MM.1S (cell line): ENCODE measurements around the gene EFR3B.

ENCODE experiments used
- DNase-seq: peaks from one replicate; pipeline ENCODE4 v3.0.0-alpha.2; 2015
- H2AFZ ChIP-seq: fragments of 300-600 bp; sonication (generic); 2 replicates; pipeline ENCODE4 v1.6.0; 2016; ENCODE audit warnings: antibody characterized with exemption, low read length
- H3F3A ChIP-seq: fragments of 300-600 bp; sonication (generic); 2 replicates; pipeline ENCODE4 v1.6.1; 2016; ENCODE audit warnings: mild to moderate bottlenecking, antibody characterized with exemption, low read length, moderate library complexity, mixed read lengths; ENCODE audit not compliant: insufficient read depth
- H3K27ac ChIP-seq: fragments of 300-600 bp; sonication (generic); 2 replicates; pipeline ENCODE4 v1.5.1; 2016; ENCODE audit warnings: mild to moderate bottlenecking, low read length
- H3K27me3 ChIP-seq: fragments of 300-600 bp; sonication (generic); replicated peaks from 2 replicates; pipeline ENCODE4 v1.6.0; 2016; ENCODE audit warnings: low read length; ENCODE audit not compliant: insufficient read depth
- H3K36me3 ChIP-seq: fragments of 300-600 bp; sonication (generic); replicated peaks from 2 replicates; pipeline ENCODE4 v1.6.1; 2016; ENCODE audit warnings: mild to moderate bottlenecking, low read length, mixed read lengths; ENCODE audit not compliant: insufficient read depth
- H3K4me1 ChIP-seq: fragments of 300-600 bp; sonication (generic); 2 replicates; pipeline ENCODE4 v1.6.1; 2016; ENCODE audit warnings: low read length, mixed read lengths
- H3K4me2 ChIP-seq: fragments of 300-600 bp; sonication (generic); 2 replicates; pipeline ENCODE4 v1.6.0; 2016; ENCODE audit warnings: low read depth, low read length
- H3K4me3 ChIP-seq: fragments of 300-600 bp; sonication (generic); 2 replicates; pipeline ENCODE4 v1.5.1; 2016; ENCODE audit warnings: low read length, mixed read lengths
- H3K79me2 ChIP-seq: fragments of 300-600 bp; sonication (generic); 2 replicates; pipeline ENCODE4 v1.6.1; 2016; ENCODE audit warnings: mixed run types, low read length, mixed read lengths
- H3K9ac ChIP-seq: fragments of 300-600 bp; sonication (generic); 2 replicates; pipeline ENCODE4 v1.6.1; 2016; ENCODE audit warnings: low read length, mixed read lengths
- H3K9me2 ChIP-seq: fragments of 300-600 bp; sonication (generic); replicated peaks from 2 replicates; pipeline ENCODE4 v1.6.1; 2016; ENCODE audit warnings: mild to moderate bottlenecking, low read length, mixed read lengths; ENCODE audit not compliant: insufficient read depth
- H3K9me3 ChIP-seq: fragments of 300-600 bp; sonication (generic); replicated peaks from 2 replicates; pipeline ENCODE4 v1.6.1; 2016; ENCODE audit warnings: mild to moderate bottlenecking, low read length, mixed read lengths; ENCODE audit not compliant: insufficient read depth
- H4K20me1 ChIP-seq: fragments of 300-600 bp; sonication (generic); 2 replicates; pipeline ENCODE4 v1.6.1; 2016; ENCODE audit warnings: mild to moderate bottlenecking, low read length, moderate library complexity, mixed read lengths; ENCODE audit not compliant: insufficient read depth
- CTCF ChIP-seq: fragments of 300-600 bp; sonication (generic); IDR thresholded peaks from 2 replicates; pipeline ENCODE4 v1.5.1; 2016; ENCODE audit warnings: antibody characterized with exemption, low read length, mixed read lengths
- EZH2 ChIP-seq: fragments of 300-600 bp; sonication (generic); optimal IDR thresholded peaks from 2 replicates; pipeline ENCODE3; 2017; ENCODE audit warnings: low read depth, mild to moderate bottlenecking, antibody characterized with exemption, low read length, mixed read lengths
- EZH2phosphoT487 ChIP-seq: fragments of 300-600 bp; sonication (generic); IDR thresholded peaks from 2 replicates; pipeline ENCODE4 v1.6.1; 2018; ENCODE audit warnings: antibody characterized with exemption, low read length

EFR3B gene

DNA sequence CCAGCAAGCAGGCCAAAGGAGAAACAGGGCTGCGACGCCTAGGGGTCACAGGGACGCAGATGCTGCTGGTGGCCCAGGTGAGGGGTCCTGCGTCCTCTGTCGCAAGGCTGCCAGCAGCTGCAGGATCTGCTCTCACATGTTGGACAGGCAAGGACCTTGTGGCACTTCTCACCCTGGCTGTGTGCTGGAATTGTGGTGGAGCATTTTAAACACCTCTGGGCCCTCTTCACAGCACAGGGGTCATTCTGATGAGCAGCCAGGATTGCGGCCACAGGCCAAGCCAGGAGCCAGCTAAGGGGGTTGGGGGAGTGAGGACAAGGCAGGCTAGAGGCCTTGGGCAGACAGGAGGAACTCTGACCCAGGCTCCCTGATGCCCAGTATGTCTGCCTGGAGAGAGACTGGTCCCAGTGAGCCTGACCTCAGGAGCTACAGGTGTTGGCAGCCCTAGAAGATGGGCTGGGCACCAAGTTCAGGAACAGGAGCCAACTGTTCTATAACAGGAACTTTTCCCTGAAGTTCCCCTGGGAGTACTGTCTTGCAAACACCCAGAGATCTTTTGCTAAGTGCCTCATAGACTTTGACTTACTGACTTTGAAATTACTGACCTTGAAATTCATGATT lies 40.2 kb downstream of the EFR3B start:
- no peaks in the 10 kb centered on the region for H3K27me3 ChIP-seq
- no peaks in the 10 kb centered on the region for H3K79me2 ChIP-seq
- no peaks in the 10 kb centered on the region for H3K9me3 ChIP-seq
- H3K4me3 ChIP-seq = no peak overlapping the region
- no peaks in the 10 kb centered on the region for H4K20me1 ChIP-seq
- no peaks in the 10 kb centered on the region for H3K9me2 ChIP-seq
- H3K4me2 ChIP-seq = no peak overlapping the region
- H3F3A ChIP-seq = no peaks in the 10 kb centered on the region
- no peak overlapping the region for H3K27ac ChIP-seq
- no peaks in the 10 kb centered on the region for H3K36me3 ChIP-seq
- TF ChIP-seq EZH2phosphoT487 = no peak
- H2AFZ ChIP-seq = no peak overlapping the region
- H3K4me1 ChIP-seq = no peaks in the 10 kb centered on the region
- no peak overlapping the region for H3K9ac ChIP-seq
- DNase-seq = no peak

DNA sequence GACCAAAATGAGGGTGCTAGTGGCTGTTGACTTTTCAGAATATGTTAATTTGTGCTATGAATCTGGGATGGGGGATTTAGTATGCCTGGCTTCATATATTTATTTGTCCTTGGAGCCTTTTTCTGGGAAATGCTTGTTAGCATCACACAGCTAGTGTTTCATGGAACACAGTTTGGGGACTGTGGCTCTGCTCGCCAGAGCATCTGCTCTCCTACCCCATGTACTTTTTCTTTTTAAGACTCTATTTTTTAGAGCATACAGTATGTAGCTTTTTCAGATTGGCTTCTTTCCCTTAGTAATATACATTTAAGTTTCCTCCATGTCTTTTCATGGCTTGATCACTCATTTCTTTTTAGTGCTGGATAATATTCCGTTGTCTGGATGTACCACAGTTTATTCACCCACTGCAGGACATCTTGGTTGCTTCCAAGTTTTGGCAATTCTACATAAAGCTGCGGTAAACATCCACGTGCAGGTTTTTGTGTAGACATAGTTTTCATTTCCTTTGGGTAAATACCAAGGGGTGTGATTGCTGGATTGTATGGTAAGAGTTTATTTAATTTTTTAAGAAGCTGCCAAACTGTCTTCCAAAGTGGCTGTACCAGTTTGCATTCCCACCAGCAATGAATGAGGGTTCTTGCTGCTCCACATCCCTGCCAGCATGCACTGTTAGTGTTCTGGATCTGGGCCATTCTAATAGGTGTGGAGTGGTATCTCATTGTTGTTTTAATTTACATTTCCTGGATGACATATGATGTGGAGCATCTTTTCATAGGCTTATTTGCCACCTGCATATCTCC lies 44.1 kb downstream of the EFR3B start:
- DNase-seq = no peak
- no peaks in the 10 kb centered on the region for H3K27me3 ChIP-seq
- no peaks in the 10 kb centered on the region for H3K9me2 ChIP-seq
- H3K9ac ChIP-seq = no peak overlapping the region
- no peak overlapping the region for H3K27ac ChIP-seq
- no peaks in the 10 kb centered on the region for H4K20me1 ChIP-seq
- H3K4me3 ChIP-seq = no peak overlapping the region
- H3K4me1 ChIP-seq = no peaks in the 10 kb centered on the region
- TF ChIP-seq EZH2phosphoT487 (no peak), EZH2 (no peak), CTCF (no peak)
- no peaks in the 10 kb centered on the region for H3K36me3 ChIP-seq
- no peaks in the 10 kb centered on the region for H3K9me3 ChIP-seq
- H3K79me2 ChIP-seq = no peaks in the 10 kb centered on the region
- H3F3A ChIP-seq = no peaks in the 10 kb centered on the region
- no peak overlapping the region for H2AFZ ChIP-seq
- no peak overlapping the region for H3K4me2 ChIP-seq

GRCh38 chr2:25088817-25089516 lies 47.1 kb downstream of the EFR3B start:
- no peak overlapping the region for H3K27ac ChIP-seq
- H3F3A ChIP-seq = no peaks in the 10 kb centered on the region
- TF ChIP-seq EZH2phosphoT487 = no peak
- no peak for TF ChIP-seq CTCF
- no peak for TF ChIP-seq EZH2
- no peaks in the 10 kb centered on the region for H3K9me3 ChIP-seq
- H3K27me3 ChIP-seq = no peaks in the 10 kb centered on the region
- H3K9me2 ChIP-seq = no peaks in the 10 kb centered on the region
- H4K20me1 ChIP-seq = no peaks in the 10 kb centered on the region
- H2AFZ ChIP-seq = no peak overlapping the region
- no peaks in the 10 kb centered on the region for H3K36me3 ChIP-seq
- no peak overlapping the region for H3K4me3 ChIP-seq
- no peaks in the 10 kb centered on the region for H3K4me1 ChIP-seq
- no peak for DNase-seq
- H3K9ac ChIP-seq = no peak overlapping the region
- H3K4me2 ChIP-seq = no peak overlapping the region
- H3K79me2 ChIP-seq = no peaks in the 10 kb centered on the region
